ENCODE results near the gene CSTPP1. TPM values are rescaled to one million over a fixed set of nuclear protein-coding genes. Genes with fewer than 3 reads are reported as not detected.

The CSTPP1 gene
- total and polyA plus RNA-seq, 8 donors, result 16.4 to 146 (median 37.3) TPM

DNA sequence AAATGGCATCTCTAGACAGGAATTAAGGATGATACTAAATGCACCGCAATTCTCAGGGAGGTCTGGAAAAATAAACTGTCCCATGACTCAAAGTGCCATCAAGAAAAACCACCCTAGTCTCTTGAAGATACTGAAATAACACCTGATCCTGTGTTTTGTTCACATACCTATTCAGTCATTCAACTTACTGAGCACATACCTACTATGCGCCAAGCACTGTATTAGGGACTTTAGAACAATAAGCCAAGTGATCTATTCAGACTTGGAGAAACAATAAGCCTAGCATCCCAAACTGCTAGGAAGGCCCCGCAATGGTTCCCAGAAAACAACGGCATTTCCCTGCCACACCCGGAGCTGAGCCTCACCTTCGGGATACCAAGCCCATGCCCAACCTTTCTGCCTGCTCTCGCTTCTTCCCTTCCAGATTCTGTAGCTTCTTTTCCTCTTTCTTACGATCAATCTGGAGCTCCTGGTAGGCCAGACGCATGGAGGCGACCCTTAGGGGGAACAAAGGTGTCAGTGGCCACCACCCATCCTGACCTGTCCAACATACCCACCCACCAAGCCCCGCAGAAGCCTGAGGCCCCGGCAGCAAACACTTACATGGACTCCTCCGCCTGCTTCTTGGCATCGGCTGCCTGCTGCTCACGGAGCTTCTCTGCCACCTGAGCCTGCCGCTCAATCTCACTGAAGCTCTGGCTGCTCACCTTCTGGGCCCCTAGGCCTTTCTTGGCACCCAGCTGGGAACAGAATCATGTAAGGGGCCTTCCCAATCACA lies 234.7 kb downstream of the CSTPP1 start:
- intact Hi-C loops (cut with DNase I; ENCODE audit: low total_unique reads), result no loop called here

DNA sequence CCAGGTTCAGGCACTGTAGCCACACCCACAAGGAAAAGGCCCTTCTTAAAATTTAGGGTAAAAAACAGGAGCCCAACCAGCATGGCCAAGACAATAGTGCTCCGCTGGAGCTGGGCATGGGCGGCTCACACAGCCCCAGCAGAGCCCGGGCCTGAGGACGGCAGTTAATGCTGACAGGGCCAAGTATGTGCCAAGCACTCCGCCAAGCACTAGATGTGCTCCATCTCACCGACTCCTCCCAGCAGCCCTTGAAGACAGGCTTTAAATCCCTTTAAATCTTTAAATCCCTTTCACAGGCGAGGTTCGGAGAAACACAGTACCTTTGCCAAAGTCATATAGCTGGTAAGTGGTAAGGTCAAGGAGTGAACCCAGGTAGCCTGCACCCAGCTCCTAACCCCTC lies 235.3 kb downstream of the CSTPP1 start:
- WGBS, 5 donors, result 66 to 83% (median 75%) methylated on average over 8 of the region's 8 CpGs
- Histone ChIP-seq H3K4me1 (peaks cover 27 to 68% (median 45%) of the 10 kb centered on the region in 4 donors), H3K27me3 (no peaks in the 10 kb centered on the region), H3K9me3 (no peaks in the 10 kb centered on the region), H3K27ac (peak overlapping the region in 2 of 5 donors; percentile 54 to 70), H3K36me3 (peaks cover 66 to 83% (median 83%) of the 10 kb centered on the region in 4 donors), H3K4me3 (no peak overlapping the region)
- peak in 1 of 2 donors; percentile 19 for DNase-seq
- TF ChIP-seq POLR2AphosphoS5 (IDR thresholded peaks at IDR 0.05) (no peak), EP300 (IDR thresholded peaks at IDR 0.05) (no peak), CTCF (IDR thresholded peaks at IDR 0.05) (no peak), POLR2A (IDR thresholded peaks at IDR 0.05) (no peak)
- intact Hi-C loops (cut with DNase I; ENCODE audit: low total_unique reads), result no loop called here

More for the DNA sequence above, 234.7 kb downstream of the CSTPP1 start:
- Histone ChIP-seq H3K9me3 (no peaks in the 10 kb centered on the region), H3K27ac (peak overlapping the region in 1 of 5 donors; percentile 70), H3K27me3 (no peaks in the 10 kb centered on the region), H3K4me1 (peaks cover 27 to 68% (median 45%) of the 10 kb centered on the region in 4 donors), H3K36me3 (peaks cover 73 to 89% (median 89%) of the 10 kb centered on the region in 4 donors), H3K4me3 (no peak overlapping the region)
- no peak for DNase-seq
- TF ChIP-seq POLR2A (IDR thresholded peaks at IDR 0.05) (no peak), EP300 (IDR thresholded peaks at IDR 0.05) (no peak), POLR2AphosphoS5 (IDR thresholded peaks at IDR 0.05) (no peak), CTCF (IDR thresholded peaks at IDR 0.05) (no peak)
- 85 to 87% (median 86%) methylated on average over 16 of the region's 16 CpGs for WGBS, 5 donors

DNA sequence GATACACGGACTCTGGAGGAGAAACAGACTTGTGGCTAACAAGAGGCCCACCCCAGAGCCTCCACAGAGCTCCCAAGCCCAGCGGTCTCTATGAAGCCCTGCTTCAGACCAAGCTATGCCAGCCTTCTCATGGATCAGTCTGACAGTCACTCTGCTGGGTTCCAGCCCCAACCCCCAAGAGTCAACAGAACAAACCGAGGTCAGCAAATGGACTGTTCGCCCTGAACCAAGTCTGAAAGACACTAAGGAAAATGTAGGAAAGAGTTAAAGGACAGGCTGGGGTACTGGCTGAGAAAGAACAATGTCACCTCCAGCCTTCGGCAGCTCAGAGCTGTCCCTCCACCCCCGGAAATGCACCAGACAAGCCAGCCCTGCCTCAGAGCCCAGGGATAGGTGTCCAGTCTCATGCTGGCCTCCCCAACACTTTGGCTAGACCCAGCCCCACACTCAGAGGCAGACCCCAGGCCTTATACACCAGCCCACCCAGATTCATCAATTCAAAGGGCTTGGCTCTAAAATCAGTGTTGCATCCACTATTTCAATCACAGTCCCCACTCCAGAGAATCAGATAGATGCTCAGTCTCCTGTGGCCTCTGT lies 236.3 kb downstream of the CSTPP1 start:
- peak in 1 of 2 donors; percentile 1 for DNase-seq
- TF ChIP-seq EP300 (IDR thresholded peaks at IDR 0.05) (no peak), POLR2AphosphoS5 (IDR thresholded peaks at IDR 0.05) (no peak), CTCF (IDR thresholded peaks at IDR 0.05) (no peak), POLR2A (IDR thresholded peaks at IDR 0.05) (no peak)
- intact Hi-C loops (cut with DNase I; ENCODE audit: low total_unique reads), result no loop called here
- 57 to 73% (median 64%) methylated on average over 6 of the region's 6 CpGs for WGBS, 5 donors
- Histone ChIP-seq H3K4me3 (no peak overlapping the region), H3K27ac (peak overlapping the region in 2 of 5 donors; percentile 54 to 70), H3K9me3 (no peaks in the 10 kb centered on the region), H3K36me3 (peaks cover 57 to 73% (median 73%) of the 10 kb centered on the region in 4 donors), H3K27me3 (no peaks in the 10 kb centered on the region), H3K4me1 (peaks cover 34 to 76% (median 53%) of the 10 kb centered on the region in 4 donors)

GRCh38 chr11:47175746-47176327 lies 239.3 kb downstream of the CSTPP1 start:
- DNase-seq, result peak in 1 of 2 donors; percentile 37
- peak overlapping the region; percentile 95 to 99 (median 98) for H3K27ac ChIP-seq
- peaks cover 39 to 70% (median 63%) of the 10 kb centered on the region in 4 donors for H3K4me1 ChIP-seq
- WGBS, 5 donors, result 12 to 27% (median 17%) methylated on average over 14 of the region's 14 CpGs
- H3K4me3 ChIP-seq, result peak overlapping the region; percentile 93 to 99 (median 98)
- H3K27me3 ChIP-seq, result no peaks in the 10 kb centered on the region
- peaks cover 36 to 72% (median 67%) of the 10 kb centered on the region in 4 donors for H3K36me3 ChIP-seq
- H3K9me3 ChIP-seq, result no peaks in the 10 kb centered on the region
- intact Hi-C loops (cut with DNase I; ENCODE audit: low total_unique reads), result no loop called here
- TF ChIP-seq CTCF (IDR thresholded peaks at IDR 0.05) (no peak), POLR2A (IDR thresholded peaks at IDR 0.05) (no peak), POLR2AphosphoS5 (IDR thresholded peaks at IDR 0.05) (no peak), EP300 (IDR thresholded peaks at IDR 0.05) (no peak)

Data from stomach (tissue), 9 donors.